Memory B cell (primary cell): ENCODE results near the gene KISS1R.

Experiments used
- ATAC-seq: fragments of 150-1000 bp; cut with Tn5 transposase; 2 replicates; pipeline ENCODE4 v1.10.0; 2021; ENCODE audit warnings: low read depth, mild to moderate bottlenecking, moderate library complexity
- DNase-seq, 2 donors: peaks; one replicate each; pipeline ENCODE4 v3.0.0; 2022; ENCODE audit warnings: low spot score in 2 of 2
- H3K27ac Mint-ChIP-seq: one replicate; pipeline ENCODE4 v1.8.0; 2022; ENCODE audit warnings: mild to moderate bottlenecking, moderate library complexity, mixed read lengths
- H3K27me3 Mint-ChIP-seq: one replicate; pipeline ENCODE4 v1.8.0; 2022; ENCODE audit warnings: mixed read lengths
- H3K36me3 Mint-ChIP-seq: one replicate; pipeline ENCODE4 v1.8.0; 2022; ENCODE audit warnings: mild to moderate bottlenecking, mixed read lengths
- H3K4me1 Mint-ChIP-seq: one replicate; pipeline ENCODE4 v1.8.0; 2022; ENCODE audit warnings: mixed read lengths
- H3K4me3 Mint-ChIP-seq: one replicate; pipeline ENCODE4 v1.8.0; 2022; ENCODE audit warnings: mild to moderate bottlenecking, moderate library complexity, mixed read lengths
- H3K9me3 Mint-ChIP-seq: one replicate; pipeline ENCODE4 v1.8.0; 2022; ENCODE audit warnings: mixed read lengths

Gene KISS1R

DNA sequence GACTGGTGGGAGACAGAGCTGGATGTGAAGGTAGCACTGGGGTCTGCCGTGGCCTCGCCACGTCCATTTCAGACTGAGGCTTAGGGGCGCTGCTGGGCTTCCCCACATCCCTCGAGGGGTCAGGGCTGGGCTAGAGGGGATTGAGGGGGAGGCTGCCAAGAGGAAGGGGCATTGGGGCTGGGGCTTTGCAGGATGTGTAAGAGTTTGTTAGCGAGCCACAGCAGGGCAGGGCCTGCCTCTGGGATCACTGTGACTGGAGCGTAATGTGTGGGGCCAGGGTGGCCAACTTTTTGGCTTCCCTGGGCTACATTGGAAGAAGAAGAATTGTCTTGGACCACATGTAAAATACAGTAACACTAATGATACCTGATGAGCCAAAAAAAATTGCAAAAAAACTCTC lies 22.8 kb downstream of the KISS1R start:
- Mint-ChIP-seq H3K27ac (peak overlapping the region; percentile 70), H3K9me3 (no peaks in the 10 kb centered on the region), H3K36me3 (peaks cover 7% of the 10 kb centered on the region), H3K4me3 (peak overlapping the region; percentile 79), H3K27me3 (no peaks in the 10 kb centered on the region), H3K4me1 (peaks cover 28% of the 10 kb centered on the region)
- ATAC-seq (no peak), DNase-seq (no peak)

DNA sequence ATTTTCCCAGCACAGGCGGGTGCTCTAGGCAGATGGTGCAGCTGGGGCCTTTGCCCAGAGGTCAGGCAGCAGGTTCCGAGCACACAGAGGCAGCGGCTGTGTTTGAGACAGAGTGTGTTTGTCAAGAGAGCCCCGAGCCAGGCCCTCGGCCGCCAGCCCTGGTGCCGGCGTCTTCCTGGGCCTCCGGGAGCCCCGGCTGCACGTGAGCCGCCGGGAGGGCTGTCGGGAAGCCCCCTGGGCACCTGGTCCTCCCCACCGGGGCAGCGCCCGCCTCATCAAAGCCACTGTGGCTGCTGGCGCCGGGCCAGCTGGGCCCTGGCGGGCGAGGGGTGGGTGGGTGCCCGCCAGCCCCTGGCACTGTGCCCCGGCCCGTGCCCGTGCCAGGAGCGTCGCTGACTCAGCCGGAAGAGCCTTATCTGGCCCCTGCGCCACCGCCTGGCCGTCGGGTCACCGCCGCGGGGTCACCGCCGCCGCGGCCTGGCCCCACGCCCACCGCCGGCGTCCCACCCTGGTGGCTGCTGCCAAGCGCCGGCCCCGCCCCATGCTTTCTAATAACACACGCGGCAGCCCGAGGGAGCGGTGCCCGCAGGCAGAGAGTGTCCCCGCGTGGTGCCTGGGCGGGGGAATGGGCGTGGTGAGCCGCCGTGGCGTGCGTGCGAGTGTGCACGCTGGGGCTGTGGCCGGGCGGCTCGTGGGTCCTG lies 23.6 kb downstream of the KISS1R start:
- Mint-ChIP-seq H3K36me3 (peaks cover 7% of the 10 kb centered on the region), H3K4me1 (peaks cover 30% of the 10 kb centered on the region), H3K4me3 (peak overlapping the region; percentile 84), H3K27ac (peak overlapping the region; percentile 74), H3K27me3 (no peaks in the 10 kb centered on the region), H3K9me3 (no peaks in the 10 kb centered on the region)
- DNase-seq (peak; percentile 46 to 60), ATAC-seq (peak; percentile 70)

DNA sequence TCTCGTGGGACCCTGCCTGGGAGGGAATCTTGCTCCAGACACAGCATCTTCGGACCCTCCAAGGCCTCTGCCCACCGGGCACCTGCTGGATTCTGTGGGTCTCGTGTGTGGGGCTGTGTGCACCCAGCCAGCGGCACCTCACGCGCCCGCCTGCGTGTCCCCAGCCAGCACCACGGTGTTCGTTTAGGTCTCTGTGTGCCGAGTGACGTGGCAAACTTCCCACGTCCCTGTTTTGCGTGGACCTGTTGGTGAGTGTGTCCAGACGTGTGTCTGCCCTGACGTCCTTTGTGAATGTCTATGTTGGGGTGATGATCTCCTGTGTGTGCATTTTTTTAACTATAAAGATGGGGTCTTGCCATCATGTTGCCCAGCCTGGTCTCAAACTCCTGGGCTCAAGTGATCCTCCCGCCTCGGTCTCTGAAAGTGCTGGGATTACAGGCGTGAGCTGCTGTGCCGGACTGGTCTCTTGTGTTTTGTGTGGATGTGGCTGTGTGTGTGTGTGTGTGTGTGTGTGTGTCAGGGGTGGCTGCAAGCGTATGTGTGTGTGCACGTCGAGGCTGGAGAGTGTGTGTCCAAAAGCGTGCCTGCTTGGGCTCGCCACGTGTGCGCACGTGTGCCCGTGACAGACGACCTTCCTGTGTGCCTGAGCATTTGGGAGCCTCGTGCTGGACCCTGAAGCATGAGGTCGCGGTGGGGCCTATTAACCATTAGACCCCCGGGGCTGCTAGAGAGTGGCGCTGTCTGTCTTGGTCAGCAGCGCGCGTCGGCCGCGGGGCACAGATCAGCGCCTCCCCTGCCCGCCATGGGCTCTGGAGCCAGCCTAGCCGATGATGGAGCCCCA lies 24.4 kb downstream of the KISS1R start:
- Mint-ChIP-seq H3K36me3 (peaks cover 7% of the 10 kb centered on the region), H3K9me3 (no peaks in the 10 kb centered on the region), H3K4me1 (peaks cover 30% of the 10 kb centered on the region), H3K27ac (peak overlapping the region; percentile 74), H3K27me3 (no peaks in the 10 kb centered on the region), H3K4me3 (peak overlapping the region; percentile 84)
- peak; percentile 8 for ATAC-seq
- DNase-seq = no peak

DNA sequence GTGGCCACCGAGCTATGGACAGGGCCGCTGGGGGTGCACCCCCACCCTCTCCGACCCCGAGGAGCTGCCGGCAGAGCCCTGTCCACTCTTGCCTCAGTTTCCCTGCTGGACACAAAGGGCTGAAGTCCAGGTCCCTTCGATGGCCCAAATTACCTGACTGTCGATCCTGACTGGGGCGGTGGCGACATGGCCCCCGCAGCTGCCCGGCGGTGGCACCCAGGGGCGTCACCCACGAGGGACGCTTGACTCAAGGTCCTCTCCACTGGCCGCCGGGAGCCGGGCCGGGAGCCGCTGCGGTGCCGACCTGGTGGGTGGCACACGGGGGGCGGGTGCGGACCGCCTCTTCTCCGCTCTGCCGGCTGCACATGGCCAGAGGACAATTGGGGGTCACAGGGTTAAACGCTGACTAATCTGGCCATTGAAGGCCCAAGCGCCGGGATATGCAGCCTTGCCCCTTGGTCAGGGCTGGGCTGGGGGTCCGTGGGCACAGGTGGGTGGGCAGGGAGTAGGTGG lies 25.1 kb downstream of the KISS1R start:
- Mint-ChIP-seq H3K36me3 (peaks cover 5% of the 10 kb centered on the region), H3K9me3 (no peaks in the 10 kb centered on the region), H3K4me1 (peaks cover 27% of the 10 kb centered on the region), H3K27me3 (no peaks in the 10 kb centered on the region), H3K4me3 (no peak overlapping the region), H3K27ac (no peak overlapping the region)
- ATAC-seq (no peak), DNase-seq (no peak)

DNA sequence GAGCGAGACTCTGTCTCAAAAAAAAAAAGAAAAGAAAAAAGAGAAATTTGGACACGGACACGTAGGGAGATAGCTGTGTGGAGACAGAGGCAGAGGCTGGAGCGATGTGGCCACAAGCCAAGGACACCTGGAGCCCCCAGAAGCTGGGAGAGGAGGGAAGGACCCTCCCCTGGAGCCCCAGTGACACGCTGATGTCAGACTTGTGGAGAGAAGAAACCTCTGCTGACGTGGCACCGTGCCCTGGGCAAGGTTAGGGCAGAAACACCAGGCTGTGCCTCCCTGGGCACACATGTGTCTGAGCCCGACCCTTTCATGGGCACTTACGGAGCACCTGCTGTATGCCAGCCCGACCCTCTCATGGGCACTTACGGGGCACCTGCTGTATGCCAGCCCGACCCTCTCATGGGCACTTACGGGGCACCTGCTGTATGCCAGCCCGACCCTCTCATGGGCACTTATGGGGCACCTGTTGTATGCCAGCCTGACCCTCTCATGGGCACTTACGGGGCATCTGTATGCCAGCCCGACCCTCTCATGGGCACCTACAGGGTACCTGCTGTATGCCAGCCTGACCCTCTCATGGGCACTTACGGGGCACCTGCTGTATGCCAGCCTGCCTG lies 26.5 kb downstream of the KISS1R start:
- ATAC-seq = no peak
- Mint-ChIP-seq H3K36me3 (peaks cover 2% of the 10 kb centered on the region), H3K27me3 (no peaks in the 10 kb centered on the region), H3K4me1 (peaks cover 30% of the 10 kb centered on the region), H3K9me3 (no peaks in the 10 kb centered on the region), H3K27ac (peak overlapping the region; percentile 93), H3K4me3 (no peak overlapping the region)
- DNase-seq = no peak

DNA sequence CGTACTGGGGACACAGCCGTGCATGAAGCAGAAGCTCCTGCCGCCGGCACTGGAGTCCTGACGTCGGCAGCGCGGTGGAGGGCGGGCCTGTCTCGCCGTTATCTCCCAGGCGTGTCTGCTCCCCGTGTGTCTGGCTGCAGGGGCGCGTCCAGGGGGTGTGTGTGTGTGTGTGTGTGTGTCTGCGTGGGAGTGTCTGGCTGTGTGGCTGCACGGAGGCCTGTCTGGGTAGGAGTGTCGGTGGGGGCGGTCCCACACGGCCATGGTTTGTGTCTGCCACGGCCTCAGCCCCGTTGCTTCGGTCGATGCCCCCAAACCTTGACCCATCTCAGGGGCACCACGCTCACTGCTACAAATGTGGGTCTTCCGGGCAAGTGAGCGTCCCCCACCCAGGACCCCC lies 27.0 kb downstream of the KISS1R start:
- H3K9me3 Mint-ChIP-seq = no peaks in the 10 kb centered on the region
- H3K4me1 Mint-ChIP-seq = peaks cover 30% of the 10 kb centered on the region
- DNase-seq (no peak), ATAC-seq (peak; percentile 5)
- H3K27ac Mint-ChIP-seq = peak overlapping the region; percentile 93
- H3K4me3 Mint-ChIP-seq = no peak overlapping the region
- no peaks in the 10 kb centered on the region for H3K27me3 Mint-ChIP-seq
- H3K36me3 Mint-ChIP-seq = peaks cover 2% of the 10 kb centered on the region

DNA sequence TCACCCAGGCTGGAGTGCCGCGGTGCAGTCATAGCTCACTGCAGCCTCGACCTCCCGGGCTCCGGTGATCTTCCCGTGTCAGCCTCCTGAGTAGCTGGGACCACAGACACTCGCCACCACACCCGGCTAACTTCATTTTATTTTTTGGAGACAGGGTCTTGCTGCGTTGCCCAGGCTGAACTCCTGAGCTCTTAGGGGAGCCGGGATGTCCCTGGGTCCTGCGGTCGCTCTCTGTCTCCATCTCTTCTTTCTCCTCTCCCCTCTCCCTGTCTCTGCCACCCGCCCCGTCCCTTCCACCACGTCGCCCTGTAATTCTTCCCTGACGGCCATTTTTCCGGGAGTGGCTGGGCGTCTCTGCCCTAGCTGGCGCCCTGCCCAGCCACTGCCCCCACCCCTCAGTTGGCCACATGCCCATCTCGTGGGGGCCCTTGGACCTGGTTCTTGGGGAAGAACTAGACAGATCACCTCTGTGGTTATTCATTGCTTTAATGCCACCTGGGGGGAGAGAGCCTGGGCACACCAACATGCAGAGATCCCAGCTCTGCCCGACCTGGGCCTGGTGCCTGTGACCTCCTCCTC lies 27.6 kb downstream of the KISS1R start:
- H3K27me3 Mint-ChIP-seq = no peaks in the 10 kb centered on the region
- no peaks in the 10 kb centered on the region for H3K9me3 Mint-ChIP-seq
- H3K36me3 Mint-ChIP-seq = peaks cover 2% of the 10 kb centered on the region
- peak overlapping the region; percentile 93 for H3K27ac Mint-ChIP-seq
- ATAC-seq (no peak), DNase-seq (no peak)
- H3K4me3 Mint-ChIP-seq = no peak overlapping the region
- H3K4me1 Mint-ChIP-seq = peaks cover 29% of the 10 kb centered on the region

DNA sequence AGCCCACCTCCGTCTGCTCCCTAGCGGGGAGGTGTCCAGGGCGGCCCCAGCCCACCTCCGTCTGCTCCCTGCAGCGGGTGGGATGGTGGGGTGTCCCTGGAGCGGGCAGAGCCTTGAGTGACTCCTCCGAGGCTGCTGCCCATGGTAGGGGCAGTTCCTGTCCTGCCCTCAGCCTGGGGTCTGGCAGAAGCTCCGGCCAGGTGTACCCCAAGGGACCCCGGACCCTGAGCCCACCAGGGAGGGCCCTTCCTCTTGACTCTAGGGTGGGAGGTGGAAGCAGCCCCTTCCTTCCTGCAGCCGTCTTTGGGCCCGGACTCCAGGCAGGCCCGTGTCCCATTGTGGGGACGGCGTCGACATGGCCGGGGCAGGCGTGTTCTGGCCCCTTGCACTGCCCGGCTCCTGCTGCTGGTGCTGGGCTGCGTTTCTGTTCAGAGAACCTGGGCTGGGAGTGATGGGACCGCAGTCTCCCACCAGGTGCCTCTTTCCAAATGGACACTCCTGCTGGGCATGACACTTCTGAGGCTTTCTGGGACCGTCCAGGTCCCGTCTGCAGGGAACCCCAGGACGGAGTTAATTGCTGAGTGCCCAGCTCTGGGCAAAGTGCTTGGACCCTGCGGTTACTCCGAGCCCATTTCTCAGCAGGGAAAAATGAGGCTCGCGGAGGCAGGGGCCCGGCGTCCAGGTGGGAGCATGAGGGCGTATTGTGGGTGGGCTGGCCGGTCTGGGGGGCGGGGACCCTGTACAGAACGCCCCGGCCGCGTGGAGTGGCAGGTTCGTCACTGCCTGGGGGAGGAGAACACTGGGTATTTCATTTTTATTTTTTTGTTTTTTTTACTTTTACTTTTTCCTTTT lies 28.5 kb downstream of the KISS1R start:
- peaks cover 27% of the 10 kb centered on the region for H3K4me1 Mint-ChIP-seq
- H3K9me3 Mint-ChIP-seq = no peaks in the 10 kb centered on the region
- H3K36me3 Mint-ChIP-seq = peaks cover 2% of the 10 kb centered on the region
- DNase-seq (no peak), ATAC-seq (no peak)
- peak overlapping the region; percentile 93 for H3K27ac Mint-ChIP-seq
- no peak overlapping the region for H3K4me3 Mint-ChIP-seq
- no peaks in the 10 kb centered on the region for H3K27me3 Mint-ChIP-seq

DNA sequence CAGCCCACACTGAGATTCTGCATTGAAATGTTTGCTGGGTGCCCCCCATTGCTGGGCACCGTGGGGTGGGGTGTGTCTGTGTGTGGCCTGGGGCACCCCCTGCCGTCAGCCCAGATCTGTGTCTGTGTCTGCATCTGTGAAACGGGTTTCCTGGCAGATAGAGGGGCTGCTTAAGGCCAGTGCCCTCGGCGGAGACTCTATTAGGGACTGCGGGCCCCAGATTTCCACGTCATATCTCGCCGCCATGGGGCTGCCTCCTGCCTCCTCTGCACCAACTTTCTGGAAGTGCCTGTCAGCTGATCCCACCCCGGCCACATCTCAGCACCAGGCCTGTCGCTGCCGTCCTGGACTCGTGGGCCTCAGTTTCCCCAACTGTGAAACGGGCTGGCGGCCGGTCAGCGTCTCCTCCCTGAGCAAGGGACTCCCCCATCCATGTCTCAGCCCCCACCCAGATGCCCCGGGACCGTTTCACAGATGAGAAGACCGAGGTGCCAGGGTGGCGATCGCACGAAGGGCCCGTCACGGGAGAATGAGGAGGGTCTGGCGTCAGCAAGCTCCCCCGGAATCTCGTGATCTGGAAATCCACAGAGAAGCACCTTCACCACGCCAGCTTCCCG lies 30.1 kb downstream of the KISS1R start:
- DNase-seq = no peak

DNA sequence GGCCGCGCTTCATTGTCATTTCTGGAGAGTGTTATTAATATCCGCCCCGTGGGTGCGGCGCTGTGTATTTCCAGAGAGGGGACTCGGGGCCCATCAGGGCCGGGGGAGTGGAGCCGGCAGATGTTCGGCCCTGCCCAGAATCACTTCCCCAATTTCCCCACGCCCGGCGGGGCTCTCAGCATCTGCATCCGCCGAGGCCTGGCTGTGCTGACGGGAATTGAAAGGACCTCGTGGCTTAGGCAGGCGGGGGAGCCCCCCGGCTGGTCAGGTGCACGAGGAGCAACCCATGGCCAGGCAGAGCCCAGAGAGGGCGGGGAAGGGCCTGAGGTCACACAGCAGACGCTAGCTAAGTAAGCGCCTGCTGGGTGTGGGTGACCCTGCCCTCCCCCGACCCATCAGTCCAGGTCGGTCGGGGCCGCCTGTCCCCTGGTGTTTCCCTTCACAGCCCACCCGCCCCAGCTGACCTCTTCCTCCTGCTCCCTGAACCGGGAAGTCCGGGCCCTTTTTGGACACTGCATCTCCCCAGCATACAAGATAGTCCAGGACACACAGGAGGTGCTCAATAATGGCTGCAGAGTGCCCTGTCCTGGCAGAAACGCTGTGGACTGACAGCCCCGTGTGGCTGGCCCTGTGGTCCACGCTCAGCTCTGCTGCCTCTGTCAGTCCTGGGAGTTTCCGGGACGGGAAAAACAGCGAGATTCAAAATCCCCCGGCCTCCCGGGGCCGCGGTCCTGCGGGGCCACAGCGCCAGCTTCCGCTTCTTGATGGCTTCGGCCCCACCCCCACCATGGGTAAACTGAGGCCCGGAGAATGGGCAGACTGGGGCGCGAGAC lies 30.8 kb downstream of the KISS1R start:
- peak; percentile 85 to 94 for DNase-seq
- Mint-ChIP-seq H3K27ac (peak overlapping the region; percentile 99), H3K4me3 (peak overlapping the region; percentile 80), H3K27me3 (no peaks in the 10 kb centered on the region), H3K4me1 (peaks cover 25% of the 10 kb centered on the region), H3K36me3 (peaks cover 2% of the 10 kb centered on the region), H3K9me3 (no peaks in the 10 kb centered on the region)
- ATAC-seq = peak; percentile 82

More for the DNA sequence above, 30.1 kb downstream of the KISS1R start:
- peaks cover 25% of the 10 kb centered on the region for H3K4me1 Mint-ChIP-seq
- no peaks in the 10 kb centered on the region for H3K27me3 Mint-ChIP-seq
- peak overlapping the region; percentile 99 for H3K27ac Mint-ChIP-seq
- H3K9me3 Mint-ChIP-seq = no peaks in the 10 kb centered on the region
- H3K4me3 Mint-ChIP-seq = peak overlapping the region; percentile 80
- peaks cover 2% of the 10 kb centered on the region for H3K36me3 Mint-ChIP-seq
- ATAC-seq = peak; percentile 29

DNA sequence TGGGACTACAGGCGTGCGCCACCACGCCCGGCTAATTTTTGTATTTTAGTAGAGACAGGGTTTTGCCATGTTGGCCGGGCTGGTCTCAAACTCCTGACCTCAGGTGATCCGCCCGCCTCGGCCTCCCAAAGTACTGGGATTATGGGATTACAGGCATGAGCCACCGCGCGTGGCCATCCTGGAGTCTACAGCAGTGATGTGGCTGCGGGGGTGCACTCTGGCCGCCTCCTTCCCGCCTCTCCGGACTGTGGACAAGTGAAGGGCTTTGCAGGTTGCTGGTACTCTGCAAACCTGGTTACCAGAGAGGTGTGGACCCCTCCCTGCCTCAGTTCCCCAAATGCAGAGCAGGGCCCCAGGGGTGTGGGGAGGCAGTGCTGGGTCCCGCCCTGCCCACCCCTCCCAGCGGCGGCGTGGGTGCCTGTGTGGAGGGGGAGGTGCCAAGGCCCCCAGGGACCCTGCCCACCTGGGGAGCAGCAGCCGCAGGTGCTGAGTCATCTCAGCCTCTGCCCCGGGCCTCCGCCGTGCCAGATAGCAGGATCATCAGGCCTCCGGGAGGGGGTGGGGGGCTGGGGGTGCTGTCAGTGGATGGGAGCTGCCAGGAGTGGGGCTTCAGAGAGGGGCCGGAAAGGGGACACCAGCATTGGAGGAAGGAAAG lies 31.8 kb downstream of the KISS1R start:
- H3K9me3 Mint-ChIP-seq = no peaks in the 10 kb centered on the region
- peaks cover 2% of the 10 kb centered on the region for H3K36me3 Mint-ChIP-seq
- peak overlapping the region; percentile 99 for H3K27ac Mint-ChIP-seq
- H3K4me3 Mint-ChIP-seq = no peak overlapping the region
- DNase-seq = no peak
- no peak for ATAC-seq
- no peaks in the 10 kb centered on the region for H3K27me3 Mint-ChIP-seq
- peaks cover 31% of the 10 kb centered on the region for H3K4me1 Mint-ChIP-seq
